Epithelial cell of esophagus (primary cell): ENCODE measurements around the gene USP15.
"Not testable (repeated sequence)": the region's sequence is repeated elsewhere in the genome, so short reads cannot be mapped to it uniquely, and the experiment has no call there.

ENCODE experiments used
- DNase-seq: peaks from one replicate; pipeline ENCODE4 v3.0.0; 2010; ENCODE audit warnings: low read depth
- H3K4me3 ChIP-seq: 2 replicates; pipeline ENCODE4 v1.5.1; 2011; ENCODE audit warnings: mild to moderate bottlenecking, low read length, control low read depth
- CTCF ChIP-seq: IDR thresholded peaks from 2 replicates; pipeline ENCODE4 v1.5.1; 2011; ENCODE audit warnings: low read depth, mild to moderate bottlenecking, low read length, control low read depth, inconsistent platforms; ENCODE audit not compliant: insufficient read depth; ENCODE audit errors: missing control alignments

The USP15 gene

GRCh38 chr12:62438098-62438692, 178.0 kb downstream of the USP15 start:
- TF ChIP-seq CTCF: peak; percentile 69
- DNase-seq: peak; percentile 56
- no peak overlapping the region for H3K4me3 ChIP-seq

- DNase-seq: no peak
- H3K4me3 ChIP-seq: no peak overlapping the region
- TF ChIP-seq CTCF: no peak
Observed at GRCh38 chr12:62446754-62447452, 186.7 kb downstream of the USP15 start.

- TF ChIP-seq CTCF: no peak
- no peak overlapping the region for H3K4me3 ChIP-seq
Observed at GRCh38 chr12:62448436-62448835, 188.2 kb downstream of the USP15 start.

GRCh38 chr12:62455429-62455828, 195.2 kb downstream of the USP15 start:
- DNase-seq, H3K4me3 ChIP-seq: not testable (repeated sequence)

More at GRCh38 chr12:62448436-62448835, 188.2 kb downstream of the USP15 start:
- DNase-seq: no peak

- no peak overlapping the region for H3K4me3 ChIP-seq
- no peak for TF ChIP-seq CTCF
- no peak for DNase-seq
Observed at GRCh38 chr12:62458626-62459025, 198.4 kb downstream of the USP15 start.

GRCh38 chr12:62459976-62460375, 199.8 kb downstream of the USP15 start:
- no peak for TF ChIP-seq CTCF
- H3K4me3 ChIP-seq: no peak overlapping the region
- DNase-seq: no peak

- not testable (repeated sequence) for H3K4me3 ChIP-seq, DNase-seq
Observed at GRCh38 chr12:62461171-62461837, 201.1 kb downstream of the USP15 start.

- H3K4me3 ChIP-seq, DNase-seq: not testable (repeated sequence)
Observed at GRCh38 chr12:62463252-62463651, 203.0 kb downstream of the USP15 start.
